Measurements from ENCODE around the gene GOLGA1.

Gene GOLGA1

GRCh38 chr9:124831642-124832364 lies 109.1 kb downstream of the GOLGA1 start:
- DNase-seq = no peak

- no peak for DNase-seq
These were observed 110.3 kb downstream of the GOLGA1 start for GRCh38 chr9:124830593-124830992.

- DNase-seq = no peak
These were observed 111.6 kb downstream of the GOLGA1 start for GRCh38 chr9:124829334-124829669.

GRCh38 chr9:124828489-124829333 lies 112.2 kb downstream of the GOLGA1 start:
- DNase-seq = no peak
